GM18858 (cell line): ENCODE data around the gene NEO1.

ENCODE experiments used
- ATAC-seq: cut with Tn5 transposase; IDR thresholded peaks from one replicate; pipeline ENCODE4 v1.9.1; 2021; ENCODE audit not compliant: unreplicated experiment

The NEO1 gene

GRCh38 chr15:73030122-73030679 lies 22.1 kb upstream of the NEO1 start:
- no peak for ATAC-seq

GRCh38 chr15:73031648-73032047 lies 20.6 kb upstream of the NEO1 start:
- ATAC-seq: no peak

- ATAC-seq: no peak
Measured at GRCh38 chr15:73033611-73034010, 18.7 kb upstream of the NEO1 start.

GRCh38 chr15:73034221-73034620 lies 18.0 kb upstream of the NEO1 start:
- ATAC-seq: no peak

- ATAC-seq: no peak
Measured at GRCh38 chr15:73035221-73035620, 17.0 kb upstream of the NEO1 start.

GRCh38 chr15:73038220-73038619 lies 14.0 kb upstream of the NEO1 start:
- ATAC-seq: no peak

GRCh38 chr15:73046073-73046472 lies 6.2 kb upstream of the NEO1 start:
- ATAC-seq: no peak

- ATAC-seq: no peak
Measured at GRCh38 chr15:73047882-73048281, 4.4 kb upstream of the NEO1 start.

- ATAC-seq: no peak
Measured at GRCh38 chr15:73048624-73049295, 3.5 kb upstream of the NEO1 start.

- ATAC-seq: no peak
Measured at GRCh38 chr15:73049564-73050215, 2.6 kb upstream of the NEO1 start.

- ATAC-seq: no peak
Measured at GRCh38 chr15:73050561-73051295, 1.5 kb upstream of the NEO1 start.

- no peak for ATAC-seq
Measured at GRCh38 chr15:73051391-73051806, 864 bp upstream of the NEO1 start.

- ATAC-seq: peak; percentile 28
Measured at GRCh38 chr15:73052653-73053397, 562 bp downstream of the NEO1 start.

GRCh38 chr15:73053398-73053723 lies 1.1 kb downstream of the NEO1 start:
- no peak for ATAC-seq

GRCh38 chr15:73054417-73054953 lies 2.2 kb downstream of the NEO1 start:
- ATAC-seq: no peak

- ATAC-seq: no peak
Measured at GRCh38 chr15:73056460-73056859, 4.2 kb downstream of the NEO1 start.

GRCh38 chr15:73058437-73058836 lies 6.2 kb downstream of the NEO1 start:
- ATAC-seq: no peak

GRCh38 chr15:73065114-73065513 lies 12.9 kb downstream of the NEO1 start:
- no peak for ATAC-seq

GRCh38 chr15:73069109-73069508 lies 16.8 kb downstream of the NEO1 start:
- ATAC-seq: no peak

GRCh38 chr15:73072894-73073293 lies 20.6 kb downstream of the NEO1 start:
- no peak for ATAC-seq

GRCh38 chr15:73074241-73074640 lies 22.0 kb downstream of the NEO1 start:
- ATAC-seq: no peak
